Upper lobe of left lung (tissue), 6 donors: ENCODE results near the gene SCYL2. TPM values are rescaled to one million over a fixed set of nuclear protein-coding genes. Genes with fewer than 3 reads are reported as not detected.
"Not testable (repeated sequence)": the region's sequence is repeated elsewhere in the genome, so short reads cannot be mapped to it uniquely, and the experiment has no call there.

Source experiments
- ATAC-seq, 2 donors: fragments of 200-7000 bp; cut with Tn5 transposase; one replicate each; pipeline ENCODE4 v1.9.1; 2022; ENCODE audit warnings: mild to moderate bottlenecking in 2 of 2, moderate library complexity in 2 of 2; ENCODE audit not compliant: low FRiP score in 2 of 2
- DNase-seq, 2 donors: peaks; one replicate each; pipeline ENCODE4 v3.0.0-alpha.2; 2019 to 2020
- H3K27ac ChIP-seq, 4 donors: fragments of 200-600 bp; sonication (generic); one replicate each; pipeline ENCODE4 v1.5.1; 2016 to 2019
- H3K27me3 ChIP-seq, 4 donors: fragments of 200-600 bp; sonication (generic); one replicate each; pipeline ENCODE4 v1.5.1; 2017 to 2019
- H3K36me3 ChIP-seq, 4 donors: fragments of 200-600 bp; sonication (generic); one replicate each; pipeline ENCODE4 v1.5.1; 2016 to 2019
- H3K4me1 ChIP-seq, 4 donors: fragments of 200-600 bp; sonication (generic); one replicate each; pipeline ENCODE4 v1.5.1; 2018 to 2019
- H3K4me3 ChIP-seq, 4 donors: fragments of 200-600 bp; sonication (generic); one replicate each; pipeline ENCODE4 v1.5.1; 2017 to 2019; ENCODE audit warnings: mild to moderate bottlenecking in 2 of 4, moderate library complexity in 1 of 4
- H3K9me3 ChIP-seq, 4 donors: fragments of 200-600 bp; sonication (generic); one replicate each; pipeline ENCODE4 v1.5.1; 2018 to 2019
- EP300 ChIP-seq, 4 donors: sonication (generic); formaldehyde crosslinking; IDR thresholded peaks; one replicate each; pipeline ENCODE4 v1.5.1; 2017; ENCODE audit warnings: antibody characterized with exemption in 4 of 4, control low read depth in 2 of 4
- POLR2A ChIP-seq, 4 donors: fragments of 450-650 bp; IDR thresholded peaks; one replicate each; pipeline ENCODE4 v1.5.1; 2016 to 2017; ENCODE audit warnings: antibody characterized with exemption in 4 of 4, mild to moderate bottlenecking in 2 of 4
- POLR2AphosphoS5 ChIP-seq, 2 donors: sonication (generic); formaldehyde crosslinking; IDR thresholded peaks; one replicate each; pipeline ENCODE4 v1.5.1; 2017; ENCODE audit warnings: antibody characterized with exemption in 2 of 2
- WGBS, 2 donors: methylation state at CpG; one replicate each; pipeline ENCODE4 v1.1.5; 2017 to 2018; 5-methylcytosine and 5-hydroxymethylcytosine counted together
- total RNA-seq, 6 donors: library from RNA; depleted of rRNA in 4 of 6; stranded (reverse); fragments of >200 nt in 4 of 6; gene quantifications; one replicate each; pipeline versions ENCODE4 v1.1.0 to v1.2.1, GENCODE V29; 2016 to 2021
- TF ChIP-seq, protein P1 (sequence below), 6 experiments: fragments of 450-650 bp in 4 of 6; fragments of 200-600 bp in 2 of 6; sonication (generic) in 2 of 6; IDR thresholded peaks; one replicate each; pipeline ENCODE4 v1.5.1; 2016 to 2019; ENCODE audit warnings: antibody characterized with exemption in 6 of 6
- donor health status: DM: no; HTN: no; CAD: no; lungs with moderate emphysema.
- donor health status: DM: no; HTN: yes; CAD: no; lungs with severe emphysema.

Gene SCYL2
- total RNA-seq, 6 donors from 2014 or later: 39.1 to 74.1 (median 40.7) TPM

DNA sequence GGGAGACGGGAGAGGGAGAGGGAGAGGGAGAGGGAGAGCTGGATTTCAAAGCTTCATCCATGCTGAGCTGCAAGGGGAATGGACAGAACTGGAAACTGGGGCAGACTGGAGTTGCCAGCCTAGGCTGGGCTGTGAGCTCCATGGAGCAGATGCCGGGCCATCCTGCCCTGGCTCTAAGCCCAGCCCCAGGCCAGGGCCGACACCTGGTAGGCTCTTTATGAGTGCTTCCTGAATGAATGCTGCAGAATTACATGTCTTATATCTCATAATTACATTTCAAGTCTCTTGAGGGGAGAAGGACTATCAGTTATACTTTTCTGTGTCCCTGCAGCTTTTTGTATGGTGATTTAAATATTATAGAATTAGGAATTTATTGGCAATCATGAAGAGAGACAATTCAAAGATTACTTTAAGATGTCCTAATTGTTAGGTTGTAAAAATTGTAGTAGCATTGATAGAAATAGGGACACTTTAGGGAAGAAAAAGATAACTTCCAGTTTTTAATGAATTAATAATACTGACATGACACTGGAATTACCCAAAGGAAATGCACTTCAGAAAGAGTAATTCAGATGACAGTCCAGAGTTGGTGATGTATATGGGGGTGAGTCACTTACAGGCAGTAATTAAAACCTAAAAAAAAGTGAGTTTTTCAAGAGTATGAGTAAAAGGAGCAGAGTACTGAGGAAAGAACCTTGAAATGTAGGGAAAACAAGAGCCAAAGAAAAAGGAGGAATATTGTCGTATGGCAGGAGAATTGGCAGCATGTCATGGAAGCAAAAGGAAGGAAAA, 29.0 kb downstream of the SCYL2 start:
- no peaks in the 10 kb centered on the region for H3K4me1 ChIP-seq
- H3K36me3 ChIP-seq: peaks cover 4 to 50% (median 15%) of the 10 kb centered on the region in 4 donors
- no peaks in the 10 kb centered on the region for H3K27me3 ChIP-seq
- H3K9me3 ChIP-seq: no peaks in the 10 kb centered on the region
- DNase-seq: peak in 1 of 2 donors; percentile 22
- no peak for ATAC-seq
- TF ChIP-seq POLR2A (IDR thresholded peaks at IDR 0.05): no peak
- TF ChIP-seq, protein P1, sequence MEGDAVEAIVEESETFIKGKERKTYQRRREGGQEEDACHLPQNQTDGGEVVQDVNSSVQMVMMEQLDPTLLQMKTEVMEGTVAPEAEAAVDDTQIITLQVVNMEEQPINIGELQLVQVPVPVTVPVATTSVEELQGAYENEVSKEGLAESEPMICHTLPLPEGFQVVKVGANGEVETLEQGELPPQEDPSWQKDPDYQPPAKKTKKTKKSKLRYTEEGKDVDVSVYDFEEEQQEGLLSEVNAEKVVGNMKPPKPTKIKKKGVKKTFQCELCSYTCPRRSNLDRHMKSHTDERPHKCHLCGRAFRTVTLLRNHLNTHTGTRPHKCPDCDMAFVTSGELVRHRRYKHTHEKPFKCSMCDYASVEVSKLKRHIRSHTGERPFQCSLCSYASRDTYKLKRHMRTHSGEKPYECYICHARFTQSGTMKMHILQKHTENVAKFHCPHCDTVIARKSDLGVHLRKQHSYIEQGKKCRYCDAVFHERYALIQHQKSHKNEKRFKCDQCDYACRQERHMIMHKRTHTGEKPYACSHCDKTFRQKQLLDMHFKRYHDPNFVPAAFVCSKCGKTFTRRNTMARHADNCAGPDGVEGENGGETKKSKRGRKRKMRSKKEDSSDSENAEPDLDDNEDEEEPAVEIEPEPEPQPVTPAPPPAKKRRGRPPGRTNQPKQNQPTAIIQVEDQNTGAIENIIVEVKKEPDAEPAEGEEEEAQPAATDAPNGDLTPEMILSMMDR (IDR thresholded peaks at IDR 0.05): no peak
- TF ChIP-seq POLR2AphosphoS5 (IDR thresholded peaks at IDR 0.05): no peak
- TF ChIP-seq EP300 (IDR thresholded peaks at IDR 0.05): no peak
- no peak overlapping the region for H3K4me3 ChIP-seq
- 88 to 89% methylated on average over 4 of the region's 4 CpGs for WGBS, 2 donors
- no peak overlapping the region for H3K27ac ChIP-seq

DNA sequence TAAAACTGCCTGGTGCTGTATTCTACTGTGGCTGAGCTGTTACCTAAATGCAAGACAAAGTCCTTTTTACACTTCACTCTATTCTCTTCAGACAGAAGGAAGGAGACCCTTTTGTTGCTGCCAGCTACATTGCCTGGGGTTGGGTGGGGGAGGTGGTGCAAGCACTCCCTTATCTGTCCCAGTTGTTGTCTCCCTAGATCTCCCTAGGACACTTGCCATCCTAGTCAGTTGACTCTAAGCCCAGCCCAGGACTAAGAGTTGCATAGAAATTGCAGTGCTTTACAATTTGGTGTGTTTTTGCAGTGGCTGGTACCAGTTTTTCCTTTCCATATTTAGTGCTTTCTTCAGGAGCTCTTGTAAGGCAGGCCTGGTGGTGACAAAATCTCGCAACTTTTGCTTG, 35.1 kb downstream of the SCYL2 start:
- Histone ChIP-seq H3K36me3 (peaks cover 12 to 75% (median 24%) of the 10 kb centered on the region in 4 donors), H3K9me3 (no peaks in the 10 kb centered on the region), H3K4me3 (no peak overlapping the region), H3K4me1 (no peaks in the 10 kb centered on the region), H3K27ac (no peak overlapping the region), H3K27me3 (no peaks in the 10 kb centered on the region)
- ATAC-seq (no peak), DNase-seq (no peak)
- TF ChIP-seq, protein P1 (IDR thresholded peaks at IDR 0.05): no peak
- no peak for TF ChIP-seq POLR2A (IDR thresholded peaks at IDR 0.05)
- 96 to 100% methylated on average over 1 of the region's 1 CpG for WGBS, 2 donors

DNA sequence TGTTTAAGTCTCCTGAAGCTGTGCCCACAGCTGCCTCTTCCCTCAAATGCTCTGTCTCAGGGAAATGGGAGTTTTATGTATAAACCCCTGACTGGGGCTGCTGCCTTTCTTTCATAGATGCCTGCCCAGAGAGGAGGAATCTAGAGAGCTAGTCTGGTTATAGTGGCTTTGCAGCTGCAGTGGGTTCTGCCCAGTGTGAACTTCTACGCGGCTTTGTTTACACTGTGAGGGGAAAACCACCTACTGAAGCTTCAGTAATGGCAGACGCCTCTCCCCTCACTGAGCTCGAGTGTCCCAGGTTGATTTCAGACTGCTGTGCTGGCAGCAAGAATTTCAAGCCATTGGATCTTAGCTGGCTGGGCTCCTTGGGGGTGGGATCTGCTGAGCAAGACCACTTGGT, 36.9 kb downstream of the SCYL2 start:
- Histone ChIP-seq H3K36me3 (peaks cover 12 to 60% (median 19%) of the 10 kb centered on the region in 4 donors), H3K4me3 (no peak overlapping the region), H3K9me3 (no peaks in the 10 kb centered on the region), H3K27me3 (no peaks in the 10 kb centered on the region), H3K4me1 (no peaks in the 10 kb centered on the region), H3K27ac (no peak overlapping the region)
- TF ChIP-seq, protein P1 (IDR thresholded peaks at IDR 0.05): no peak
- no peak for TF ChIP-seq POLR2A (IDR thresholded peaks at IDR 0.05)
- WGBS, 2 donors: 94 to 95% methylated on average over 3 to 4 of the region's 4 CpGs
- ATAC-seq (no peak), DNase-seq (no peak)

DNA sequence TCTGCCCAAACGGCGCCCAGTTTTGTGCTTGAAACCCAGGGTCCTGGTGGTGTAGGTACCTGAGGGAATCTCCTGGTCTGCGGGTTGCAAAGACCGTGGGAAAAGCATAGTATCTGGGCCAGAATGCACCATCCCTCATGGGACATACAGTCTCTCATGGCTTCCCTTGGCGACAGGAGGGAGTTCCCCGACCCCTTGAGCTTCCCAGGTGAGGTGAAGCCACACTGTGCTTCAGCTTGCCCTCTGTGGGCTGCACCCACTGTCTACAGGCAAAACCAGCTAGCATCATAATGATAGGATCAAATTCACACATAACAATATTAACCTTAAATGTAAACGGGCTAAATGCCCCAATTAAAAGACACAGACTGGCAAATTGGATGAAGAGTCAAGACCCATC, 37.4 kb downstream of the SCYL2 start:
- not testable (repeated sequence) for H3K9me3 ChIP-seq, H3K4me3 ChIP-seq, H3K4me1 ChIP-seq, H3K27me3 ChIP-seq, DNase-seq, ATAC-seq, H3K27ac ChIP-seq
- peaks cover 11 to 55% (median 16%) of the 10 kb centered on the region in 4 donors for H3K36me3 ChIP-seq
- WGBS, 2 donors: 96 to 100% methylated on average over 6 to 7 of the region's 7 CpGs

DNA sequence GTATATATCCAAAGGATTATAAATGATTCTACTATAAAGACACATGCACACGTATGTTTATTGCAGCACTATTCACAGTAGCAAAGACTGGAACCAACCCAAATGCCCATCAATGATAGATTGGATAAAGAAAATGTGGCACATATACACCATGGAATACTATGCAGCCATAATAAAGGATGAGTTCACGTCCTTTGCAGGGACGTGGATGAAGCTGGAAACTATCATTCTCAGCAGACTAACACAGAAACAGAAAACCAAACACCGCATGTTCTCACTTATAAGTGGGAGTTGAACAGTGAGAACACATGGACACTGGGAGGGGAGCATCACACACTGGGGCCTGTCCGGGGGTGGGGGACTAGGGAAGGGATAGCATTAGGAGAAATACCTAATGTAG, 41.2 kb downstream of the SCYL2 start:
- not testable (repeated sequence) for H3K27ac ChIP-seq, DNase-seq, H3K4me1 ChIP-seq, H3K9me3 ChIP-seq, ATAC-seq, H3K4me3 ChIP-seq, H3K27me3 ChIP-seq
- 95 to 97% methylated on average over 5 of the region's 5 CpGs for WGBS, 2 donors
- peaks cover 7 to 37% (median 21%) of the 10 kb centered on the region in 4 donors for H3K36me3 ChIP-seq

DNA sequence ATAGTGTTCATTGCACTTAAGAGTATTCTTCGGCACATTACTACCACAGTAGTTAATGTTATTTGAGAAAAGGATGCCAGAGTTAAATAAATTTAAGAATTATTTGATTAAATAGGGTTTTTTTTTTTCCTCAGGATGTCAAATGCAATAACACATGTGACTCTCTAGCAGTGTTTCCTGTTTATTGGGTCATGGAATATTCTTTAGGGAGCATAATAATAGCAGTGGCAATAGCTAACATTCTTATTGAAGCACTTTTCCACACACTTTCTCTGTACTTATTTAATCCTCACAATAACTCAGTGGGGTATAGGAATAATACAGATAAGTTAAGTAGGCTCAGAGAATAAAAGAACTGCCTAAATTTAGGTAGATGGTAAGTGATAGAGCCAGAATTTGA, 44.3 kb downstream of the SCYL2 start:
- no peaks in the 10 kb centered on the region for H3K4me1 ChIP-seq
- no peaks in the 10 kb centered on the region for H3K27me3 ChIP-seq
- 71 to 94% methylated on average over 1 of the region's 1 CpG for WGBS, 2 donors
- H3K9me3 ChIP-seq: no peaks in the 10 kb centered on the region
- peaks cover 0 to 49% (median 15%) of the 10 kb centered on the region in 4 donors for H3K36me3 ChIP-seq
- DNase-seq (no peak), ATAC-seq (no peak)
- no peak overlapping the region for H3K27ac ChIP-seq
- TF ChIP-seq POLR2A (IDR thresholded peaks at IDR 0.05) (no peak), POLR2AphosphoS5 (IDR thresholded peaks at IDR 0.05) (no peak), EP300 (IDR thresholded peaks at IDR 0.05) (no peak)
- TF ChIP-seq, protein P1 (IDR thresholded peaks at IDR 0.05): no peak
- no peak overlapping the region for H3K4me3 ChIP-seq
